D721Med (cell line): ENCODE results near the gene IL17RC.

Experiments
- DNase-seq: peaks from one replicate; pipeline ENCODE4 v3.0.0; 2011; ENCODE audit warnings: low spot score; ENCODE audit not compliant: insufficient read length
- FAIRE-seq: peaks from 2 replicates; lab custom pipeline; 2011; peaks lifted over from hg19 to GRCh38; lab: Jason Lieb, UNC
- CTCF ChIP-seq: IDR thresholded peaks from 2 replicates; pipeline ENCODE4 v1.5.1; 2012; ENCODE audit warnings: mild to moderate bottlenecking, control low read depth; ENCODE audit not compliant: insufficient read depth; ENCODE audit errors: missing control alignments

The IL17RC gene

GRCh38 chr3:9976721-9977709 is 60.1 kb downstream of the IL17RC start:
- FAIRE-seq, result no peak
- no peak for DNase-seq
- TF ChIP-seq CTCF, result no peak

GRCh38 chr3:9978710-9979305 is 61.9 kb downstream of the IL17RC start:
- FAIRE-seq, result no peak

GRCh38 chr3:9980251-9980650 is 63.4 kb downstream of the IL17RC start:
- DNase-seq (no peak), FAIRE-seq (no peak)
- no peak for TF ChIP-seq CTCF

More at GRCh38 chr3:9978710-9979305, 61.9 kb downstream of the IL17RC start:
- no peak for TF ChIP-seq CTCF
- DNase-seq, result no peak
